Endothelial cell of umbilical vein (primary cell): Measurements from ENCODE around the gene DGKA. TPM values are rescaled to one million over a fixed set of nuclear protein-coding genes. Genes with fewer than 3 reads are reported as not detected.

Experiments used
- BruUV-seq: library from RNA; stranded (reverse); fragments of 400-500 nt; replicated peaks from 2 replicates; lab custom pipeline; 2021; lab: Mats Ljungman, UMichigan
- CTCF ChIA-PET: fragments of 300-600, 350-600 bp; sonication (Branson Sonifier 250); formaldehyde crosslinking; loops from one replicate; lab custom pipeline; 2021; ENCODE audit warnings: antibody characterized with exemption, inconsistent platforms; lab: Charles Lee
- POLR2A ChIA-PET: fragments of 300-600, 350-600 bp; sonication (Branson Sonifier 250); formaldehyde crosslinking; loops from one replicate; lab custom pipeline; 2021; ENCODE audit warnings: antibody characterized with exemption, inconsistent platforms; lab: Charles Lee
- DNase-seq: peaks from one replicate; pipeline ENCODE4 v3.0.0-alpha.2; 2011; ENCODE audit warnings: low read depth, low spot score
- FAIRE-seq: peaks from 2 replicates; lab custom pipeline; 2011; peaks lifted over from hg19 to GRCh38; lab: Jason Lieb, UNC
- H2AFZ ChIP-seq: 2 replicates; pipeline ENCODE4 v1.6.0; 2012; ENCODE audit warnings: low read depth, low read length, control low read depth, inconsistent platforms
- H3K27ac ChIP-seq: 2 replicates; pipeline ENCODE4 v1.5.1; 2011; ENCODE audit warnings: low read depth, mild to moderate bottlenecking, control low read depth, low read length, moderate library complexity; ENCODE audit not compliant: insufficient read depth
- H3K27me3 ChIP-seq, 2 experiments: 2 replicates each; pipeline versions ENCODE4 v1.6.0 to v1.6.1; 2011; ENCODE audit warnings: low read length in 2 of 2, mixed read lengths in 1 of 2; ENCODE audit not compliant: control insufficient read depth in 2 of 2, insufficient read depth in 2 of 2
- H3K36me3 ChIP-seq, 2 experiments: 2 replicates in 1 of 2; 3 replicates in 1 of 2; pipeline ENCODE4 v1.5.1; 2011; ENCODE audit warnings: low read length in 2 of 2, mild to moderate bottlenecking in 1 of 2, moderate library complexity in 1 of 2; ENCODE audit not compliant: control insufficient read depth in 2 of 2, insufficient read depth in 2 of 2; ENCODE audit errors: extremely low read depth in 1 of 2
- H3K4me1 ChIP-seq: 3 replicates; pipeline ENCODE4 v1.5.1; 2011; ENCODE audit warnings: mild to moderate bottlenecking, low read length; ENCODE audit not compliant: control insufficient read depth, insufficient read depth; ENCODE audit errors: extremely low read depth
- H3K4me2 ChIP-seq: 2 replicates; pipeline ENCODE4 v1.6.1; 2011; ENCODE audit warnings: low read length, control low read depth, mixed read lengths; ENCODE audit not compliant: insufficient read depth
- H3K4me3 ChIP-seq, 3 experiments: fragments of 200-600 bp in 1 of 3; sonication (generic), shearing (Covaris generic) in 1 of 3; replicated peaks in 1 of 3; 2 replicates each; pipeline ENCODE4 v1.5.1; 2011 to 2016; ENCODE audit warnings: control low read depth in 3 of 3, low read length in 3 of 3, mild to moderate bottlenecking in 2 of 3, inconsistent platforms in 1 of 3, low read depth in 1 of 3, moderate library complexity in 1 of 3; ENCODE audit not compliant: insufficient read depth in 1 of 3
- H3K79me2 ChIP-seq: 2 replicates; pipeline ENCODE4 v1.6.0; 2012; ENCODE audit warnings: low read length, inconsistent platforms; ENCODE audit not compliant: control insufficient read depth, insufficient read depth
- H3K9ac ChIP-seq: replicated peaks from 2 replicates; pipeline ENCODE3; 2011; ENCODE audit warnings: low read length, control low read depth; ENCODE audit not compliant: insufficient read depth; ENCODE audit errors: extremely low read depth
- H3K9me1 ChIP-seq: replicated peaks from 3 replicates; pipeline ENCODE4 v1.6.0; 2011; ENCODE audit warnings: mild to moderate bottlenecking, low read length; ENCODE audit not compliant: control insufficient read depth, insufficient read depth; ENCODE audit errors: extremely low read depth
- H3K9me3 ChIP-seq: replicated peaks from 2 replicates; pipeline ENCODE4 v1.5.1; 2012; ENCODE audit warnings: low read length, inconsistent platforms; ENCODE audit not compliant: control insufficient read depth, insufficient read depth
- H4K20me1 ChIP-seq: replicated peaks from 2 replicates; pipeline ENCODE3; 2011; ENCODE audit warnings: mild to moderate bottlenecking, low read length; ENCODE audit not compliant: control insufficient read depth, insufficient read depth; ENCODE audit errors: extremely low read depth
- EZH2 ChIP-seq: IDR thresholded peaks from 2 replicates; pipeline ENCODE4 v1.6.1; 2012; ENCODE audit warnings: borderline replicate concordance, low read depth, mild to moderate bottlenecking, moderate library complexity, low read length, inconsistent platforms; ENCODE audit not compliant: severe bottlenecking
- FOS ChIP-seq: IDR thresholded peaks from 2 replicates; pipeline ENCODE4 v1.6.1; 2011; ENCODE audit warnings: mild to moderate bottlenecking, low read length, moderate library complexity, borderline replicate concordance; ENCODE audit not compliant: insufficient read depth
- GATA2 ChIP-seq: IDR thresholded peaks from 2 replicates; pipeline ENCODE4 v1.7.0; 2011; ENCODE audit warnings: low read depth, mild to moderate bottlenecking, moderate library complexity, mixed read lengths, low read length; ENCODE audit not compliant: insufficient read length, insufficient read depth
- JUN ChIP-seq: IDR thresholded peaks from 2 replicates; pipeline ENCODE4 v1.6.1; 2011; ENCODE audit warnings: borderline replicate concordance, low read depth; ENCODE audit not compliant: insufficient read length, insufficient read depth
- MYC ChIP-seq: IDR thresholded peaks from one replicate; pipeline ENCODE4 v1.6.1; 2011; ENCODE audit warnings: mild to moderate bottlenecking, low read depth, low read length
- POLR2A ChIP-seq: IDR thresholded peaks from 2 replicates; pipeline ENCODE4 v1.6.1; 2012; ENCODE audit warnings: low read depth, mild to moderate bottlenecking, control low read depth, low read length
- POLR2AphosphoS5 ChIP-seq: IDR thresholded peaks from 2 replicates; pipeline ENCODE4 v1.6.1; 2012; ENCODE audit warnings: low read depth, mild to moderate bottlenecking, control low read depth, low read length, moderate library complexity; ENCODE audit not compliant: insufficient read depth
- dilution Hi-C: fragments of 300-500 bp; cut with MboI; formaldehyde crosslinking; loops from one replicate; pipeline ENCODE4 v1.15.0; 2019; ENCODE audit warnings: low sequenced_read_pairs; ENCODE audit not compliant: extremely low pct_ligation_motif_present
- intact Hi-C: fragments of 100-400 bp; cut with micrococcal nuclease; formaldehyde crosslinking; loops from one replicate; pipeline ENCODE4 v1.10.0; 2022
- polyA plus RNA-seq, 4 experiments: library from polyadenylated mRNA; depleted of rRNA in 3 of 4; stranded (reverse) in 3 of 4; unstranded in 1 of 4; fragments of >200 nt; gene quantifications; 2 replicates each; pipeline versions ENCODE4 v1.2.1 to v1.2.3, GENCODE V29; 2011 to 2012; ENCODE audit warnings: missing spikeins in 1 of 4
- total RNA-seq: library from RNA; stranded (reverse); gene quantifications from 2 replicates; pipeline ENCODE4 v1.2.3, GENCODE V29; 2021
- TF ChIP-seq, protein P1 (sequence below), 2 donors: IDR thresholded peaks; 1 replicate in 1 of 2; 2 replicates in 1 of 2; pipeline ENCODE4 v1.5.1; 2011; ENCODE audit warnings: low read length in 2 of 2, mild to moderate bottlenecking in 2 of 2, moderate library complexity in 2 of 2, control low read depth in 1 of 2, inconsistent platforms in 1 of 2, low read depth in 1 of 2; ENCODE audit not compliant: insufficient read depth in 1 of 2; ENCODE audit errors: extremely low read depth in 1 of 2
- TF ChIP-seq, protein P2 (sequence below): IDR thresholded peaks from 2 replicates; pipeline ENCODE4 v1.6.1; 2011; ENCODE audit not compliant: insufficient read depth, insufficient read length

Gene DGKA
- total and polyA plus RNA-seq, 2 donors (not counting 3 experiments of a cell fraction or from before 2014, with no cell fraction given): 49.8 to 53.2 TPM

DNA sequence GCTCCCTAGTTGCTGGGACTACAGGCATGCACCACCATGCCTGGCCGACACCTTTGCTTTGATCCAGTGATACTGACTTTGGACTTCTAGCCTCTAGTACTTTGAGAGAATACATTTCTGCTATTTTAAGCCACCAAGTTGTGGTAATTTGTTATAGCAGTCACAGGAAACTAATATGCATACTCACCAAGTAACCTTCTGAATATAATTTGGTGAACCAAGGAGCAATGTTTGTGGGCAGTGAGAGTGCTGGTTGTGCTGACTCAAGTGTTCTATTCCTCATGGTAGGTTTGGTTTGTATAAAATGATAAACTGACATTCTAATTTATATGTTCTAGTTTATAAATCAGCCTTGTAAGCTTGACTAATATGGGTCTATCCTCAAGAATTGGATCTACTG, 45.8 kb upstream of the DGKA start:
- H3K27ac ChIP-seq: no peak overlapping the region
- TF ChIP-seq JUN (no peak), FOS (no peak), GATA2 (no peak), MYC (no peak), EZH2 (no peak), POLR2A (no peak), POLR2AphosphoS5 (no peak)
- TF ChIP-seq, protein P1, sequence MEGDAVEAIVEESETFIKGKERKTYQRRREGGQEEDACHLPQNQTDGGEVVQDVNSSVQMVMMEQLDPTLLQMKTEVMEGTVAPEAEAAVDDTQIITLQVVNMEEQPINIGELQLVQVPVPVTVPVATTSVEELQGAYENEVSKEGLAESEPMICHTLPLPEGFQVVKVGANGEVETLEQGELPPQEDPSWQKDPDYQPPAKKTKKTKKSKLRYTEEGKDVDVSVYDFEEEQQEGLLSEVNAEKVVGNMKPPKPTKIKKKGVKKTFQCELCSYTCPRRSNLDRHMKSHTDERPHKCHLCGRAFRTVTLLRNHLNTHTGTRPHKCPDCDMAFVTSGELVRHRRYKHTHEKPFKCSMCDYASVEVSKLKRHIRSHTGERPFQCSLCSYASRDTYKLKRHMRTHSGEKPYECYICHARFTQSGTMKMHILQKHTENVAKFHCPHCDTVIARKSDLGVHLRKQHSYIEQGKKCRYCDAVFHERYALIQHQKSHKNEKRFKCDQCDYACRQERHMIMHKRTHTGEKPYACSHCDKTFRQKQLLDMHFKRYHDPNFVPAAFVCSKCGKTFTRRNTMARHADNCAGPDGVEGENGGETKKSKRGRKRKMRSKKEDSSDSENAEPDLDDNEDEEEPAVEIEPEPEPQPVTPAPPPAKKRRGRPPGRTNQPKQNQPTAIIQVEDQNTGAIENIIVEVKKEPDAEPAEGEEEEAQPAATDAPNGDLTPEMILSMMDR (IDR thresholded peaks at IDR 0.05; ENCODE audit: extremely low read depth in 1 of 2, insufficient read depth in 1 of 2, low read depth in 1 of 2, low read length in 2 of 2): no peak
- TF ChIP-seq, protein P2, sequence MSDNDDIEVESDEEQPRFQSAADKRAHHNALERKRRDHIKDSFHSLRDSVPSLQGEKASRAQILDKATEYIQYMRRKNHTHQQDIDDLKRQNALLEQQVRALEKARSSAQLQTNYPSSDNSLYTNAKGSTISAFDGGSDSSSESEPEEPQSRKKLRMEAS: no peak
- H4K20me1 ChIP-seq: no peaks in the 10 kb centered on the region
- H3K36me3 ChIP-seq: no peaks in the 10 kb centered on the region
- no peak overlapping the region for H3K4me2 ChIP-seq
- H3K4me3 ChIP-seq: no peak overlapping the region
- FAIRE-seq (no peak), DNase-seq (no peak)
- H2AFZ ChIP-seq: no peak overlapping the region
- no peaks in the 10 kb centered on the region for H3K9me1 ChIP-seq
- CTCF ChIA-PET: interaction anchor here (1.6 kb wide), 1 partner anchor 14 kb away, joined by 4 read pairs; no protein-coding TSS in a partner anchor
- H3K27me3 ChIP-seq: peaks cover 2 to 5% of the 10 kb centered on the region in 2 experiments
- no peaks in the 10 kb centered on the region for H3K79me2 ChIP-seq
- intact Hi-C loops (no loop called here), dilution Hi-C loops (no loop called here)
- H3K9ac ChIP-seq: no peak overlapping the region
- POLR2A ChIA-PET: no interaction called here
- no peaks in the 10 kb centered on the region for H3K4me1 ChIP-seq
- no TSS peak for BruUV-seq
- no peaks in the 10 kb centered on the region for H3K9me3 ChIP-seq
